GM19193 (cell line): ENCODE data around the gene WDR36.

Experiments
- POLR2A ChIP-seq: IDR thresholded peaks from 4 replicates; pipeline ENCODE4 v1.6.1; 2011; ENCODE audit not compliant: insufficient read depth, insufficient read length; ENCODE audit errors: extremely low read depth

The WDR36 gene

DNA sequence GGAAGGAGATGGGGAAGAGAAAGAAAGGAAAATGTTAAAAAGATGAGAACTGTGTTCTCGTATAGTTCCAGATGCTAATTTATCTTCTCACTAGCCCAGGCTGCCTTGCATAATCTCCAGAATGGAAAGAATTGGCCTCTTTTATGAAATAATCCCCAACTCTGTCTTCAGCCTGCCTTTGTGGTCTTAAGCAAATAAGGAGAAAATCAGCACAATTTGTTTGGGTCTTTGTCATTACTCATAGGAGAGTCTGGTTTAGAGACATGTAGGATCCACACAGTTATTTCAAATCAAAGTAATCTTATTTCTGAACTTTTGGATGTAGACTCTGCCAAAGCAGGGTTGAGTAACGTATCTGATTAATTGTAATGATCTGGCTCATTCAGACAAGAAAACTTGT lies 81.3 kb downstream of the WDR36 start:
- no peak for TF ChIP-seq POLR2A
